ENCODE results near the gene LDLRAD3.
"Not testable (repeated sequence)": the region's sequence is repeated elsewhere in the genome, so short reads cannot be mapped to it uniquely, and the experiment has no call there.

Gene LDLRAD3

GRCh38 chr11:35995681-35996271 lies 51.9 kb downstream of the LDLRAD3 start:
- no peak for DNase-seq (ENCODE audit: low spot score)

GRCh38 chr11:35997902-35998520 lies 54.1 kb downstream of the LDLRAD3 start:
- DNase-seq (ENCODE audit: low spot score): no peak

- DNase-seq (ENCODE audit: low spot score): no peak
Measured at GRCh38 chr11:35998634-35999033, 54.8 kb downstream of the LDLRAD3 start.

DNA sequence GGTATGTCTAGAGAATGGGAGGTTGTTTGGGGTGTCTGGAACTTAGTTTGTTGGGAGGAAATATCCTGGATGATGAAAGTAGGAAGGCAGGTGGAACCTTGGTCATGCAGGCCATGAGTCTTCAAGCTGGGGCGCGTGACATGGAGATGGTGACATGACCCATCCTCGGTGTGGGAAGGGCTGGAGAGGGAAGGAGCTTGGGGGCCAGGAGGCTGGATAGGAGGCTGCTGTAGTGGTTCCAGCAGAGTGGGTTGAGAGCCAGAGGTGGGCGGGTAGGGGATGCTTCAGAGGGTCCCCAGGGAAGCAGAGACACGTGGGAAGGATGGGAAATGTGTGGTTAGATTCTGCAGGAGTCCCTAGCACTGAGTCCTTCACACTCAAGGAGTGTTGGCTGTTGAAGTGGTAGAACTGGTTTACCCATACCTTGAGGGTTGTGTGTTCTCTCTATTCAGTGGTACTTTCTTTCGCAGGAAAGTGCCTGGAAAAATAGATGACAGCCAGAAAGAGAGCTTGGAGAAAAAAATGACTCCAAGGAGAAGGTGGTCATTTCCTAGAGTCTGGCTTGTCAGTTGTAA lies 56.8 kb downstream of the LDLRAD3 start:
- no peak for DNase-seq (ENCODE audit: low spot score)

GRCh38 chr11:36002196-36002595 lies 58.3 kb downstream of the LDLRAD3 start:
- DNase-seq (ENCODE audit: low spot score): peak; percentile 82

- no peak for DNase-seq (ENCODE audit: low spot score)
Measured at GRCh38 chr11:36002796-36003195, 58.9 kb downstream of the LDLRAD3 start.

- DNase-seq (ENCODE audit: low spot score): no peak
Measured at GRCh38 chr11:36006556-36006955, 62.7 kb downstream of the LDLRAD3 start.

DNA sequence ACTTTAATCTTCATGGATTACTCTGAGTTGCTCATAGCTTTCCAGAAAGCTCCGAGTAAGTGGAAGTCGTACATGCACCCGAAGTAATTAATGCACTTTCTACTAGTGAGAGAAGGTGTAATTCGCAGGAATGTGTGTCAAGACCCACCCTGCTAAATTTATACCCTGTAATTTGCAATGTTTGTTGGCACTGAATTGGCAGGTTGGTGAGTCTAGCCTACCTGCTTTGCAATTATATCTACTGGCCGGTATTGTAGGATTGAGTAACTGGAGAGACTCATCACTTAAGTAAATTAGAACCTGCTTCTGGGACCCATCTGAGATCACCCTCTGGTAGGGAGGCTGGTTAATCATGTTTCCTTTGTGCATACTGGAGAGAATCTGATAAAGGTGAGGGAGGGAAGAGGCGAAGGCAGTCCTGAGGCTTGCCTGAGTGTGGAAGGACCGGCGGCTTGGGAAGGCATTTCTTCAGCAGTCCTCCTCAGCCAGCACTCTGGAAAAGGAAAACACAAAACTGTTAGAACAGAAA lies 63.3 kb downstream of the LDLRAD3 start:
- DNase-seq (ENCODE audit: low spot score): no peak

- DNase-seq (ENCODE audit: low spot score): no peak
Measured at GRCh38 chr11:36008584-36008983, 64.7 kb downstream of the LDLRAD3 start.

DNA sequence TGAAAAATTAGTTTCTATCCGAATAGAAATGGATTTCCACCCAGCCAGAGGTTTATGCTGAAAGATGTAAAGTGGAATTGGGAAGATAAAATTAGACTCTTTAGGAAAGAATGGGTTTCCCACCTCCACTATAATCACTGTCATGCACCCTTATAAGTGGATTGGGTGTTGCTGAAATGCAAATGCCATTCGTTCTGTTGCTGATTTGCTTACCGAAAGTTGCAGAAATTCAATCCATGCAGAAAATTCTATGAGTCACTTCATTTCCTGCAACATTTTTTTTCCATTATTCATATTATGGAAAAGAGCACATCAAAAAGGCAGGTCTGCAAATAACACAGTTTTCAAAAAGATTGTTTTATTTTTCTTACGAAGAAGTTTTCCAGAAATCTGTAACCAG lies 65.6 kb downstream of the LDLRAD3 start:
- DNase-seq (ENCODE audit: low spot score): no peak

DNA sequence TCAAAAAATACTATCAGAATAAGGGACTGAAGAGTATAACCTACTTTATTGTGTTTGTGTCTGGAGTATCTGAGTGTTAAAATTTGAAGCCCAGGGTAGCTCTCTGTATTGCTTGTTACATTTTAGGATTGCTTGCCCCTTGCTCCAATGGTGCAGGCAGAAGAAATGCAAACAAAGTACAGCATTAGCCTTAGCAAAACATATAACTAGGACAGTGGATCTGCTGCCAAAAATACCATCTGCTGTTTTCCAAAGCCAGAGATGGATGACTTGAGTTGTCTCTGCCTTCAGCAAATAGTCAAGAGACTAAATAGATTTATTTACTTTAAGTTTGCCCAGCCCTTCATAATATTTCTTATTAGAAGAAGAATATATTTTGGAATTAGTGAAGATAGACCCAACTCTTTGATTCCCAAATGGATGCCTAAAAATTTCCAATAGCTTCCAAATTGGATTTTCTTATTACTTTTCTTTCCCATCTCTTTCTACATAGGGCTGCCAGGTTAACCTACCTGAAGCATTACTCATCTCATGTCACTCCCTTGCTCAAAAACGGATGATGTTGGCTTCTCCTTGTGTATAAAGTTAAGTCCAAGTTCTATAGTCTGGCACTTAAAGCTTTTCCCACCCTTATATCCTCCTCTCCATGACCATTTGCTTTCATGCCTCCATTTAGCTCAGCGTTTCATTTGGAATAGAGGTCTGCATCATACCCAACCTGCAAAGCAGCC lies 66.3 kb downstream of the LDLRAD3 start:
- no peak for DNase-seq (ENCODE audit: low spot score)

DNA sequence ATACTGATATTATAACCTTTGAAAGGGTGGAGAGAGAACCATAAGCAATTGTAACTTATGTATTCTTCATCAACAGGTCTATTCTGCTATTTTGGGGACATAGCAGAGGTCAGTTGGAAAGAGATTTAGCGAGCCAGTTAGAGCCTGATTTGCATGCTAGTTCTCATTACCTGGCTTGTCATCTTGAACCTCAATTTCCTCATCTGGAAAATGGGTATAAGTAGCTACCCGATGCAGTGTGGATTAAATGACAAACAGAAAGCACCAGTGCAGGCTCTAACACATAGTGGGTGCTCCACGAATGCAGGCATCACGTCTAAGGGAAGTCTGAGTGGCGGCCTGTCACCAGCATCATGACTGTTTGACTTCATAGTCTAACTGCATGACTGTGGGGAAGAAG lies 67.7 kb downstream of the LDLRAD3 start:
- no peak for DNase-seq (ENCODE audit: low spot score)

- DNase-seq (ENCODE audit: low spot score): no peak
Measured at GRCh38 chr11:36012455-36012854, 68.6 kb downstream of the LDLRAD3 start.

GRCh38 chr11:36012979-36013378 lies 69.1 kb downstream of the LDLRAD3 start:
- DNase-seq (ENCODE audit: low spot score): no peak

GRCh38 chr11:36013446-36013845 lies 69.6 kb downstream of the LDLRAD3 start:
- DNase-seq (ENCODE audit: low spot score): not testable (repeated sequence)

GRCh38 chr11:36013950-36014897 lies 70.4 kb downstream of the LDLRAD3 start:
- DNase-seq (ENCODE audit: low spot score): no peak

DNA sequence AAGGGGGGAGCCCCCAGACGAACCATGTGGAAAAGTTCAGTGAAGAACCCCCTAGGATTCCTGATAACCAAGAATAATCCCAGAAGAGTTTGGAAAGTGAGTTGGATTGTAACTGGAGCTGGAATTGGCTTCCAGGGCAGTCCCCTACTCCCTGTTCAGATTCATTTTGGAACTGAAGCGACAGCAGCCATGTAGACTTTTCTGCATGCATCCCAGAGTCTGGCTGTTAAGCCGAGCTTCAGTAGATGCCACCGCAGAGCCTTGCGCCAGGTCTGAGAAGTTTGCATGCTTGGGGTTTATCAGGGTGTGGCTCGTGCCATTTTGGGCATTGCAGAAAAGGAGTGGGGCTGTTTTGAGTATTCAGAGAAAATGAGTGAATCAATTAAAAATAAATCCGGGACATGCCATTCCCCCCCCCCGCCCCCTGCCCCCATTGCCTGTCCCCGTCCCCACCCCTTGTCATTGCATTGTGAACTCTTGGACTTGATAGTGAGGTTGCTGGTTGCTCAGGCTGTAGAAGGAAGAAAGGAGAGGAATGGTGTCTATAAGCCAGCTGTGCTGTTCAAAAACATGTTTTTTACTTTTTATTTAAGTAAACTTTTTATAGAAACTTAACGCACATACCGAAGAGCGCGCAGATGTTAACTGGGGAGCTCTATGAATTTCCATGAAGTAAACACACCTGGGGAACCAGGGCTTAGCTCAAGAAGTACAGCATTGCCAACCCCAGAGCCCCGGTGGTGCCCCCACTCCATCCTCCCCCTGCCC lies 71.2 kb downstream of the LDLRAD3 start:
- no peak for DNase-seq (ENCODE audit: low spot score)

DNA sequence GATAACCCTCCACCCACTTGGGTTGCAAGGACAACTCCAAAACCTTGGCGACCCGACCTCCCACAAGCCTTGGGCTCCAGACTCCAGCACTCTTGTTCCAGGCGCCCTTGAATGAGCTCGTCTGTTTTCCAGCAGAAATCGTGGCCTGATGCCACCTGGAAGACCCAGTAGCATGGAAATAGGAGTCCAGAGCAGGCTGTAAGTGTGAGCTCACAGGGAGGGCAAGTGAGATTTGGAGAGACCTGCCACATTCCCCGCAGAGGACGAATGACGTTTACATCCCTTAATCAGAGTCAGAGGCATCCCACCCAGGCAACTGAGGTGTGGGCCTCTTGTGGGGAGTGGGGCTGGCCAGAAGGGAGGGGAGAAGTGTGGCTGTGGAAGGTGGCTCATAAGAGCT lies 71.9 kb downstream of the LDLRAD3 start:
- DNase-seq (ENCODE audit: low spot score): peak; percentile 68

DNA sequence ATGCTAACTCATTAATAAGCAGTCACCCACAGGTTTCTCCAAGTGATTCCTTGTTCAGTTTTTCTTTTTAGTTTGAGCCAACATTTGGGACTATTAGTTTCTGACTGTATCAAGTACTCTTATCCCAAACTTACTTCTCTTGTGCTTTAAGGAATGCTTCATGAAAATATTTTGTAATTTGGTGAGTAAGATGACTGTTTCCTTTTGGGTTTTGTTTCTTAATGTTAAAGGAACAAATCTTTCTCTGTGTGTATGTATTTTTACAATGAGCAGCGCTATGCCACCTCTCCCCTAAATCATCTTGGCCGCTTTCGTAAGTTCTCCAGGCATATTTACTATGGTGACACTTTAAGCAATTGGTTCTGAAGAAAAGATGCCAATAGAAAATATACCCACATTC lies 72.4 kb downstream of the LDLRAD3 start:
- no peak for DNase-seq (ENCODE audit: low spot score)

DNA sequence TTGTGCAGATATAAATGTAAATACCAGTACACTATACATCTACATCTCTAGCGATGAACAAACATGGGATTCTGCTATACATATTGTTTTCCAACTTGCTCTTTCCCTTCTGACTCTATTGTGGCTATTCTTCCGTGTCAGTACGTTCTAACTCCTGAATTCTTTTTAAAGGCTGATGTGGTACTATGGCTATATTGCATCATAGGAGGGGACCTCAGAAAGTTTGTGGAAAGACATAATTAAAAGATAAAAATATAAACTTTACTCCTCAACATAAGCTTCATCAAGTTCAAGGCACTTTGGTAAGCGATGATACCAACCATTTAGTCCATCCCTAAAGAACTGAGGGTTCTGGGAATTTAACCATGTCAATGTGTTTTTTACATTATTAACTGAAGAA lies 72.8 kb downstream of the LDLRAD3 start:
- no peak for DNase-seq (ENCODE audit: low spot score)

DNA sequence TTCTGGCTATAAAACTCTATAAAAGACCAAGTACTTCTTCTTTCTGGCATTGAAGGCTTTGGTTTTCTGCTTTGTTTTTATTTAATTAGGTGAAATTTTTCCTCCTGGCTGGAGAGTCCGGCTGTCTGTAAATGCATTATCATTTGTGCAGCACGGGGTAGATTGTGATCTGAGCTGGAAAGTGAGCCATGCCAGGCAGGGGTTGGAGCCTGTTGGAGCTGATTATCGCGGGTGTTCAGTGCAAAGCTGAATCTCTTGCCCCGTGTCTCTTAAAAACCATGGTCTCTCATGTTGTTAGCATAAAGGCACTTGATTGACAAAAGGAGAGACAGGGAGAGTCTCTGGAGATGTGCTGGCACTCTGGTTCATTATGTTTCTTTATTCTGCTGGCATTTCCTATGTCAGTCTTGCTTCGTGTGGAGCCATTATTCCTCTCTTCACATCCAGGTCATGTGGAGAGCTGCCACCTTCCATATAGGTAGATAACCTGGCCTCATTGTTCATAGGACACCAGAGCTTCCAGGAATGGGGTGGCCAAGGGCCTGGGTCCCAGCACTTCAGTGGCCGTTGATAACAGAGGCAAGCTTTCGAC lies 75.2 kb downstream of the LDLRAD3 start:
- no peak for DNase-seq (ENCODE audit: low spot score)

Measured in globus pallidus (tissue), 1 donor.